PC-9 (cell line): ENCODE results near the gene IMMP2L. TPM values are rescaled to one million over a fixed set of nuclear protein-coding genes. Genes with fewer than 3 reads are reported as not detected.

Source experiments
- BruUV-seq: library from RNA; stranded (reverse); fragments of 400-500 nt; replicated peaks from 2 replicates; lab custom pipeline; 2021; lab: Mats Ljungman, UMichigan
- CTCF ChIA-PET: fragments of 300-600 bp; sonication (Branson Sonifier 250); formaldehyde crosslinking; loops from one replicate; lab custom pipeline; 2022; ENCODE audit warnings: antibody characterized with exemption; lab: Charles Lee
- POLR2A ChIA-PET: fragments of 300-600 bp; sonication (Branson Sonifier 250); formaldehyde crosslinking; loops from one replicate; lab custom pipeline; 2022; ENCODE audit warnings: antibody characterized with exemption; ENCODE audit not compliant: unreplicated experiment; lab: Charles Lee
- DNase-seq, 2 experiments: peaks; one replicate each; pipeline versions ENCODE4 v3.0.0 to v3.0.0-alpha.2; 2015 to 2022; ENCODE audit warnings: mixed read lengths in 1 of 2
- H2AFZ ChIP-seq: fragments of 200-600 bp; sonication (generic); 2 replicates; pipeline ENCODE4 v1.8.1; 2017; ENCODE audit warnings: antibody characterized with exemption
- H3F3A ChIP-seq: fragments of 200-600 bp; sonication (generic); 2 replicates; pipeline ENCODE4 v1.8.1; 2017; ENCODE audit warnings: antibody characterized with exemption, mild to moderate bottlenecking, low read depth; ENCODE audit not compliant: insufficient read depth
- H3K27ac ChIP-seq: fragments of 200-600 bp; sonication (generic); 2 replicates; pipeline ENCODE4 v1.6.1; 2016; ENCODE audit warnings: mixed run types
- H3K27me3 ChIP-seq: fragments of 200-600 bp; sonication (generic); 2 replicates; pipeline ENCODE4 v1.6.1; 2016; ENCODE audit warnings: low read depth, mixed run types; ENCODE audit not compliant: insufficient read depth
- H3K36me3 ChIP-seq: fragments of 200-600 bp; sonication (generic); 2 replicates; pipeline ENCODE4 v1.6.1; 2016; ENCODE audit warnings: low read depth, mixed run types
- H3K4me1 ChIP-seq: fragments of 200-600 bp; sonication (generic); replicated peaks from 2 replicates; pipeline ENCODE4 v1.6.1; 2016; ENCODE audit warnings: mixed run types; ENCODE audit not compliant: insufficient read depth
- H3K4me2 ChIP-seq: fragments of 200-600 bp; sonication (generic); 2 replicates; pipeline ENCODE4 v1.6.1; 2017; ENCODE audit warnings: mixed run types
- H3K4me3 ChIP-seq: fragments of 200-600 bp; sonication (generic); 2 replicates; pipeline ENCODE4 v1.6.1; 2016; ENCODE audit warnings: mixed run types
- H3K79me2 ChIP-seq: fragments of 200-600 bp; sonication (generic); 2 replicates; pipeline ENCODE4 v1.6.1; 2017; ENCODE audit warnings: low read depth, mixed run types
- H3K9me2 ChIP-seq: fragments of 200-600 bp; sonication (generic); 2 replicates; pipeline ENCODE4 v1.8.1; 2017; ENCODE audit warnings: mild to moderate bottlenecking; ENCODE audit not compliant: insufficient read depth
- H3K9me3 ChIP-seq: fragments of 200-600 bp; sonication (generic); 2 replicates; pipeline ENCODE4 v1.8.1; 2016; ENCODE audit warnings: low read depth; ENCODE audit not compliant: insufficient read depth
- H4K20me1 ChIP-seq: fragments of 200-600 bp; sonication (generic); 2 replicates; pipeline ENCODE4 v1.8.1; 2017; ENCODE audit not compliant: insufficient read depth
- CTCF ChIP-seq: fragments of 200-600 bp; sonication (generic); conservative IDR thresholded peaks from 2 replicates; pipeline ENCODE4 v1.6.1; 2017; ENCODE audit warnings: mixed run types, antibody characterized with exemption, mild to moderate bottlenecking, moderate library complexity
- EZH2 ChIP-seq: fragments of 200-600 bp; sonication (generic); IDR thresholded peaks from 2 replicates; pipeline ENCODE4 v1.8.0; 2017; ENCODE audit warnings: antibody characterized with exemption, low read depth
- intact Hi-C: fragments of 100-400 bp; cut with micrococcal nuclease; formaldehyde crosslinking; loops from one replicate; pipeline ENCODE4 v1.10.0; 2022; ENCODE audit not compliant: unreplicated experiment
- total RNA-seq: library from RNA; stranded (reverse); gene quantifications from 2 replicates; pipeline ENCODE4 v1.2.3, GENCODE V29; 2021

Gene IMMP2L
- total RNA-seq, 1 experiment from 2014 or later, result 40.5 TPM

GRCh38 chr7:110842796-110843195, 719.5 kb downstream of the IMMP2L start:
- no peak overlapping the region for H3K27ac ChIP-seq
- BruUV-seq, result no TSS peak
- POLR2A ChIA-PET, result interaction anchor here (0.7 kb wide), 1 partner anchor 481 kb away, joined by 7 read pairs; no protein-coding TSS in a partner anchor
- no peaks in the 10 kb centered on the region for H3F3A ChIP-seq
- H3K9me2 ChIP-seq, result no peaks in the 10 kb centered on the region
- H3K9me3 ChIP-seq, result no peaks in the 10 kb centered on the region
- DNase-seq, result no peak
- H3K27me3 ChIP-seq, result no peaks in the 10 kb centered on the region
- H3K36me3 ChIP-seq, result no peaks in the 10 kb centered on the region
- no peak overlapping the region for H2AFZ ChIP-seq
- H3K4me3 ChIP-seq, result no peak overlapping the region
- H3K79me2 ChIP-seq, result no peaks in the 10 kb centered on the region
- CTCF ChIA-PET, result no interaction called here
- TF ChIP-seq EZH2, result no peak
- no peak for TF ChIP-seq CTCF
- no peaks in the 10 kb centered on the region for H4K20me1 ChIP-seq
- no peaks in the 10 kb centered on the region for H3K4me1 ChIP-seq
- intact Hi-C loops, result no loop called here
- H3K4me2 ChIP-seq, result no peak overlapping the region

- Histone ChIP-seq H2AFZ (no peak overlapping the region), H3K4me2 (no peak overlapping the region), H3K36me3 (no peaks in the 10 kb centered on the region), H3K9me2 (no peaks in the 10 kb centered on the region), H3K9me3 (no peaks in the 10 kb centered on the region), H3K27me3 (no peaks in the 10 kb centered on the region), H4K20me1 (no peaks in the 10 kb centered on the region), H3K79me2 (no peaks in the 10 kb centered on the region), H3K27ac (no peak overlapping the region), H3K4me1 (no peaks in the 10 kb centered on the region), H3K4me3 (no peak overlapping the region), H3F3A (no peaks in the 10 kb centered on the region)
- no peak for DNase-seq
- BruUV-seq, result no TSS peak
- intact Hi-C loops, result no loop called here
- POLR2A ChIA-PET, result no interaction called here
- CTCF ChIA-PET, result no interaction called here
- TF ChIP-seq EZH2, result no peak
These were observed 720.3 kb downstream of the IMMP2L start for GRCh38 chr7:110841840-110842545.

- POLR2A ChIA-PET, result no interaction called here
These were observed 722.4 kb downstream of the IMMP2L start for GRCh38 chr7:110839866-110840265.

More at GRCh38 chr7:110839866-110840265, 722.4 kb downstream of the IMMP2L start:
- no peak for DNase-seq
- H3K9me2 ChIP-seq, result no peaks in the 10 kb centered on the region
- no peaks in the 10 kb centered on the region for H3K79me2 ChIP-seq
- H4K20me1 ChIP-seq, result no peaks in the 10 kb centered on the region
- intact Hi-C loops, result no loop called here
- no peak overlapping the region for H3K27ac ChIP-seq
- no peak overlapping the region for H3K4me3 ChIP-seq
- TF ChIP-seq EZH2 (no peak), CTCF (no peak)
- no peaks in the 10 kb centered on the region; the same call in 1 of the 2 replicates for H3K9me3 ChIP-seq
- no peak overlapping the region for H3K4me2 ChIP-seq
- H3K4me1 ChIP-seq, result peaks cover 7% of the 10 kb centered on the region
- CTCF ChIA-PET, result no interaction called here
- no peaks in the 10 kb centered on the region for H3K36me3 ChIP-seq
- H3F3A ChIP-seq, result no peaks in the 10 kb centered on the region
- H3K27me3 ChIP-seq, result no peaks in the 10 kb centered on the region
- H2AFZ ChIP-seq, result no peak overlapping the region
- no TSS peak for BruUV-seq
